GM18507 (cell line): Measurements from ENCODE around the gene EPHA2.
A peak's percentile ranks its signal among the peaks of the same experiment; 100 is the strongest.

Source experiments
- DNase-seq: peaks from one replicate; pipeline ENCODE4 v3.0.0; 2011; ENCODE audit warnings: low read depth; ENCODE audit not compliant: insufficient read length; ENCODE audit errors: extremely low spot score
- FAIRE-seq: peaks from 2 replicates; lab custom pipeline; 2011; peaks lifted over from hg19 to GRCh38; lab: Jason Lieb, UNC

EPHA2 gene

DNA sequence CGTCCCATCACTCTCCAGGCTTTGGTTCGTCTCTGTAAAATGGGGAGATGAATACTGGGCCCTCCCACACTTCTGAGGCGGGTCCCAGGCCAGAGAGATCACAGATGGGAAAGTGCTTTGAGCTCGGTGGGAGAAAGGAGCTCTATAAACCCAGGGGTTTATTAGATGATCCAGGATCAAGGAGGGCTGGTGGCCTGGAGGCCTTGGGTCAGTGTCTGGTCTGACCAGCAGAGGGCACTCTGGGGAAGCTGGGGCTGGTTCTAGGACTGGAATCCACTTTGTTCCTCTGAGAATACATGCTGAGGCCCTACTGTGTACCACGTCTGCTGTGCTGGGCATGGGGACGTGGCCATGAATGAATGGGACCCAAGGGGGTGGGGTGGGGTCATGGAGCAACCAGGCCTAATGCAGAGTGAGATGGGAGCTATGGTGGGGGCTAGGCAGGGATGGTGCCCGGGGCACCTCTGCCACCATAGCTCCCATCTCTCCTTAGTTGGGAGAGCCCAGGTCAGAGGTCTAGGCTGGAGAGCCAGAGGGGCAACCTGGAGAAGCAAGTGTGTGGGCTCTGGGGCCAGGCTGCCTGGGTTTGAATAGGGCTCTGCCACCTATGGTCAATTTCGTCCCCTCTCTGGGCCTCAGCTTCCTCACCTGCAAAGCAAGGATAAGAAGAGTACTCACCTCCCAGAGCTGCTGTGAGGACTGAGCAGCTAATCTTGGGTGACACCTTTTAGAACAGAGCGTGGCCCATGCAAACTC is 73.4 kb downstream of the EPHA2 start:
- peak; percentile 58 for FAIRE-seq
- peak; percentile 49 for DNase-seq

DNA sequence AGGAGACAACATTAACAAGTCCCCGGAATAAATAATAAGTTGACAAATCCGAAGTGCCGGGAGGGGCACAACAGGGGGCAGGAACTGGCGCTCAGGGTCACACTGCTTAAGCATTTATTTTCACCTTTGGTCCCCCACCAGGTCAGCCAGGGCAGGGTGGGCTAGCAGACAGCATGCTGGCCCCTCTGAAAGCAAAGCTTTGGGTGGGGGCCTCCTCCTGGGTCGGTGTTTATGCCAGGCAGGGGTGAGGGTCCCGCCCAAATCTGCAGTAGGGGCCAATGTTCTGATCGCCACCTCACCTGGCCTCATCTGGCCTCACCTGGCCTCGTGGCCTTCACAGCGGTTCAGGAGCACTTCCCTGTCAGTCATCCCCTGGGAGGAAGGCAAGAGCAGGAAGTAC is 74.2 kb downstream of the EPHA2 start:
- FAIRE-seq: no peak

GRCh38 chr1:16080422-16081150 is 75.3 kb downstream of the EPHA2 start:
- FAIRE-seq (no peak), DNase-seq (no peak)

More for the DNA sequence above, 74.2 kb downstream of the EPHA2 start:
- DNase-seq: no peak

- DNase-seq: peak; percentile 60
- peak; percentile 80 for FAIRE-seq
These were observed 76.8 kb downstream of the EPHA2 start for GRCh38 chr1:16078925-16079656.

DNA sequence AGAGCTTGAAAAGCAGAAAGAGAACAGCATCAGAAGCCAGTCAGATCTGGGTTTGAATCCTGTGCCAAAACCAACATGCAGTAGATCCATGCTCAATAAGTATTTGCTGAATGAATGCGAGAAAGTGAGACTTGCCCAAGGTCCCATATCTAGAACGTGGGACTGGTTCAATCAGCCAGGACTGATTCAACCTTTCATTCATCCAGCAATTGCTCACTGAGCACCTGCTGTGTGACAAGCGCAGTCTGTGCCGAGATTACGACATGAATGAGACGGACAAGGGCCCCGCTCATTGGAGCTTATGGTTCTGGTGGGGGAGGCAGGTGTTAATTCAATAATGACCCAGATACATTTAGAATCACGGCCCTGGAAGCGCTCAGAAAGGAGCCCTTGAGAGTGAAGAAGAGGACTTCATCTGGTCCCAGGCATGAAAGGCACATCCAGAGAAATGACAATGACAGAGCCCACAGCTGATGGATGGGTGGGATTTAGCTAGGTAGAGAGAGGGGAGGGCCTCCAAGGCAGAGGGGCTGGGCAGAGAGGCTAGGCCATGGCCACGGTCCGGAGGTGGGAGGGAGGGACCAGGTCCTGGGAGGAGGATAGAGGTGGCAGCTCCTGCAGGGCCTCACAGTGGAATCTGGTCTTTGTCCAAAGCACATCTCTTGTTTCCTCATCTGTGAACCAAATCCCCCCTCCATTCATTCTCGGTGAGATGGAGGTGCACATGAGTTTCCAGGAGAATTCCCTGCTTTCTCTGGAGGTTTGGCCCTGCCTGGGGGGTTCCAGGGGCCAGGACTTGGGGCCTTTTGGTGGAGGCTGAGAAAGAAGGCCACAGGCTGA is 78.2 kb downstream of the EPHA2 start:
- DNase-seq (no peak), FAIRE-seq (no peak)

DNA sequence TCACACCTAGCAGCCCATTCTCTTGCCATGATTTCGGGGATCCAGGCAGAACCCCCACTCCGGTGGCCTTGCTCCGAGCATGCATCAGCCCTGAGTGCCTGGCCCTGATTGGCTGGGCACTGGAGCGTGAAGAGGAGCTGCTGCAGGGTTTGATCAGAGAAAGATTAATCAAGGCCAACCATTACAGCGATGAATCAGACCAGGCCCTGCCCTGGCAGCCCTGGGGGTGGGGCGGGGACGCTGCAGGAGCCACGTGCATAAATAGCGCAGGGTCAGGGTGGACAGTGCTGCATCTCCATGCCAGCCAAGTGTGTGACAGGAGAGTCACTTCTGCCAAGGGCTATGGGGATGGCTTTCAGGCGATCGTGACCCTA is 79.0 kb downstream of the EPHA2 start:
- FAIRE-seq (no peak), DNase-seq (no peak)

- no peak for FAIRE-seq
- DNase-seq: no peak
These were observed 79.6 kb downstream of the EPHA2 start for GRCh38 chr1:16076031-16076864.

DNA sequence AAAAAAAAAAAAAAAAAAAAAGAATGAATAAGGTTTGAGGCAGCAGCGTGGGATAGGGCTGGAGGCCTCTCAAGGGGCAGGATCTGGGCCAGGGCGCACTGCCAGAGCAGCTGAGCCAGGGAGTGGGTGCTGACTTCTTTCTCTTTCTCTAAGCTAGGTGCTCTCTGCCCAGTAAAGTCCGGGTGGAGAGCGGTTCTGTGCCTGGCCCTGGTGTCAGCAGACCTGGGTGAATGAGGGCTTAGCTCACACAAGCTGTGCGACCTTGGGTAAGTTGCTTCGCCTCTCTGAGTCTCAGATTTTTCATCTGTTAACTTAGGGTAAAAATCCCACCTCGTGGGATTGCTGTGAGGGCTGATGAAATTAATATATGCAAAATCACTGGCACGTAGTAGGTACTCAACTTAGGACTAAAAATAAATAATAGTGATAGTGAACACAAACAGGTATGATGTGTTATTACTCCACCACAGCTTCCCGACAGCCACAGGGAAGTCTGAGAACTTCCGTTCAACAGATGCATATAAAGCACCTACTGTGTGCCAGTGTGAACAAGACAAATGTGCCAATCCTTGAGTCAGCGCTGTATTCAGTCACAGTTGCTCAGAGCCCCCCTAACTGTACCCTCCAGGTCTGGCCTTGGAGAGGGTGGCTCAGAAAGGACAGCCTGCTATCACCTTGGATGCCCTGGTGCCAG is 80.4 kb downstream of the EPHA2 start:
- DNase-seq: no peak

More for the DNA sequence above, 80.4 kb downstream of the EPHA2 start:
- no peak for FAIRE-seq
